BLaER1 treated with 17β-estradiol and CSF1 and Interleukin-3, amounts not matched to agents 10 nM and 100 nM (cell line): Measurements from ENCODE around the gene LPP.

Experiments
- H3K27ac ChIP-seq, 11 experiments: shearing (Covaris generic); formaldehyde crosslinking; 2 replicates each; pipeline ENCODE4 v1.8.1; 2022
- H3K27me3 ChIP-seq, 11 experiments: shearing (Covaris generic); formaldehyde crosslinking; 2 replicates each; pipeline ENCODE4 v1.8.1; 2022
- H3K36me3 ChIP-seq, 11 experiments: shearing (Covaris generic); formaldehyde crosslinking; 2 replicates each; pipeline ENCODE4 v1.8.1; 2022
- H3K4me1 ChIP-seq, 10 experiments: shearing (Covaris generic); formaldehyde crosslinking; 2 replicates each; pipeline ENCODE4 v1.8.1; 2022
- H3K4me2 ChIP-seq, 11 experiments: shearing (Covaris generic); formaldehyde crosslinking; 2 replicates each; pipeline ENCODE4 v1.8.1; 2022
- H3K4me3 ChIP-seq, 10 experiments: shearing (Covaris generic); formaldehyde crosslinking; 2 replicates each; pipeline ENCODE4 v1.8.1; 2022
- H3K9ac ChIP-seq, 11 experiments: shearing (Covaris generic); formaldehyde crosslinking; 2 replicates each; pipeline ENCODE4 v1.8.1; 2022
- H3K9me3 ChIP-seq, 11 experiments: shearing (Covaris generic); formaldehyde crosslinking; replicated peaks in 1 of 11; 2 replicates each; pipeline ENCODE4 v1.8.1; 2022
- H4K20me1 ChIP-seq, 11 experiments: shearing (Covaris generic); formaldehyde crosslinking; 2 replicates each; pipeline ENCODE4 v1.8.1; 2022
- Cebpa-rat ChIP-seq, 11 experiments: shearing (Covaris generic); IDR thresholded peaks; 2 replicates each; pipeline ENCODE4 v1.8.1; 2022

LPP gene

DNA sequence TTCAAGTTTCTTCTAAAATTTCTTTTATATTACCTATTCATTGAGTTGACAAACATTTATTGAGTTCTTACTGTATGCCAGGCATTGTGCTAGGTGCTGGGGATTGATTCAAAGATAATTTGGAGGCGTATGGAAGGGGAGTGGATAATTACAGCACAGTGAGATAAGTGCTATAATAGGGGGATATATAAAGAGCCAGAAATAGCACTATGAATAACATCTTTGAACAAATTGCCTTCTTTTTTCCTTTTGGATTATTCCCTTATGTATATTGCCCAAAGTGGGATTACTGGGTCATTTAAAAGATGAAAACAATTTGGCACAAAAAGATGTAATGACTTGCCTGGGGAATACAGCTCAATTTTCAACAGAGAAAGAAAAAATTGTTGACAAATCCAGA lies 64.6 kb downstream of the LPP start:
- Histone ChIP-seq H3K9ac (no peak overlapping the region), H3K36me3 (peaks cover 0 to 51% (median 21%) of the 10 kb centered on the region in 11 experiments; a peak in 15 of 22 replicates), H3K27me3 (no peaks in the 10 kb centered on the region), H3K9me3 (0 out of 22 replicates have a peak, but pooled peaks cover 0 to 4% (median 0%) of the 10 kb centered on the region in 11 experiments), H3K4me3 (no peak overlapping the region), H4K20me1 (peaks cover 0 to 53% (median 9%) of the 10 kb centered on the region in 11 experiments; a peak in 8 of 22 replicates), H3K4me2 (no peak overlapping the region), H3K4me1 (peaks cover 32 to 56% (median 38%) of the 10 kb centered on the region in 10 experiments), H3K27ac (no peak overlapping the region)
- TF ChIP-seq Cebpa-rat (IDR thresholded peaks at IDR 0.05): no peak

DNA sequence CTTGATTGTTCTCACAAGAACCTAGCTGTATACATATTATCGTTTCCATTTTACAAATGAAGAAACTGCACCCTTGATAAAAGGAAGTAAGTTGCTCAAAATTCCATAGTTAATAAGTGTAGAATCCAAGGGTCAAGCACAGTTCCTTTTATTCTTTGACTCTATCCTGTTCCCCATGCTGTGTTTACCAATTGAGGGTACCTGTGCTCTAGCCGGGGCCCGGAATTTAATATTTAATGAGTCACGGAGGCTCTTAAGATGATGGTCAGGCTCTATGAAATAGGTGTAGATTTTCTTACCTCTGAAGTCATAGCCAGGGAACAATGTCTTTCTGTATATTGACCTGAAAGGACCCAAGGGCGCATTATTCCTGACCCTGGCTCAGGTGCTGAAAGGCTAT lies 65.2 kb downstream of the LPP start:
- Histone ChIP-seq H3K4me3 (no peak overlapping the region), H4K20me1 (peaks cover 0 to 56% (median 9%) of the 10 kb centered on the region in 11 experiments; a peak in 8 of 22 replicates), H3K9ac (no peak overlapping the region), H3K36me3 (peaks cover 0 to 56% (median 25%) of the 10 kb centered on the region in 11 experiments; a peak in 16 of 22 replicates), H3K9me3 (peaks cover 0 to 4% (median 0%) of the 10 kb centered on the region in 11 experiments; a peak in 2 of 22 replicates), H3K27me3 (no peaks in the 10 kb centered on the region), H3K4me2 (no peak overlapping the region), H3K27ac (no peak overlapping the region), H3K4me1 (peaks cover 27 to 54% (median 33%) of the 10 kb centered on the region in 10 experiments)
- no peak for TF ChIP-seq Cebpa-rat (IDR thresholded peaks at IDR 0.05)

DNA sequence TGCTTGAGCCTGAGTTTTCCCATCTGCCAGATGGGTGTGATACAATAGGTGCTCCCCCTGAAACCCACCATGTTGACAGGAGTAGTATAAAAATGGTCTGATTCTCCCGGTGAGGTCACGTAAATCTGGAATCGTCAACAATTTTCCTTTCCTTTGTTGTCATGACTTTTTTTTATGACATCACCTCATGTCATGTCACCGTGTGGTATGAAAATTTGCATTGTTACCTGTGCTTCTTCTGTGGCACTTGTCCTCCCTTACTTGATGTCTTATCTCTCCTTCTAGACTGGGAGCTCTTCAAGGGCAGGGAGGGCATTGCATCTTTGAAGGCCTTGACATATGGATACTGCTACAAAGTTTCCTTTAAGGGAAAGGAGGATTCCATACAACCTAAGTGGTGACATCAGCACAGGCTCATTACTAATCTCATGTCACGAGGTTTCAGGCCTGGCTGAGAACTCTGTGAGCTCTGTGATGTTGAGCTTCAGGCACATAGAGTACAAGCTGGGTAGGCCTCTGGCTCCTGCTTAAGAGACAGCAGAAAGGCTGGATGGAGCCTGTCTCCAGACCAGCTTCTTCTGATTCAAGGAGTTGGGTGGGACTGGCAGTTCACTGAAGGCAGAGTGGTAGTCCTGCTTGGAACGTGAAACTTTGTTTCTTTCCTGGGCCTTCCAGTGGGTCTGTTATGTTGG lies 66.3 kb downstream of the LPP start:
- peaks cover 0 to 56% (median 9%) of the 10 kb centered on the region in 11 experiments; a peak in 8 of 22 replicates for H4K20me1 ChIP-seq
- H3K27me3 ChIP-seq: no peaks in the 10 kb centered on the region
- H3K4me3 ChIP-seq: no peak overlapping the region
- H3K27ac ChIP-seq: no peak overlapping the region
- peaks cover 2 to 67% (median 35%) of the 10 kb centered on the region in 11 experiments; a peak in 19 of 22 replicates for H3K36me3 ChIP-seq
- TF ChIP-seq Cebpa-rat (IDR thresholded peaks at IDR 0.05): no peak
- H3K9ac ChIP-seq: no peak overlapping the region
- H3K9me3 ChIP-seq: peaks cover 0 to 11% (median 0%) of the 10 kb centered on the region in 11 experiments; a peak in 3 of 22 replicates
- H3K4me2 ChIP-seq: no peak overlapping the region
- peaks cover 21 to 43% (median 22%) of the 10 kb centered on the region in 10 experiments for H3K4me1 ChIP-seq

DNA sequence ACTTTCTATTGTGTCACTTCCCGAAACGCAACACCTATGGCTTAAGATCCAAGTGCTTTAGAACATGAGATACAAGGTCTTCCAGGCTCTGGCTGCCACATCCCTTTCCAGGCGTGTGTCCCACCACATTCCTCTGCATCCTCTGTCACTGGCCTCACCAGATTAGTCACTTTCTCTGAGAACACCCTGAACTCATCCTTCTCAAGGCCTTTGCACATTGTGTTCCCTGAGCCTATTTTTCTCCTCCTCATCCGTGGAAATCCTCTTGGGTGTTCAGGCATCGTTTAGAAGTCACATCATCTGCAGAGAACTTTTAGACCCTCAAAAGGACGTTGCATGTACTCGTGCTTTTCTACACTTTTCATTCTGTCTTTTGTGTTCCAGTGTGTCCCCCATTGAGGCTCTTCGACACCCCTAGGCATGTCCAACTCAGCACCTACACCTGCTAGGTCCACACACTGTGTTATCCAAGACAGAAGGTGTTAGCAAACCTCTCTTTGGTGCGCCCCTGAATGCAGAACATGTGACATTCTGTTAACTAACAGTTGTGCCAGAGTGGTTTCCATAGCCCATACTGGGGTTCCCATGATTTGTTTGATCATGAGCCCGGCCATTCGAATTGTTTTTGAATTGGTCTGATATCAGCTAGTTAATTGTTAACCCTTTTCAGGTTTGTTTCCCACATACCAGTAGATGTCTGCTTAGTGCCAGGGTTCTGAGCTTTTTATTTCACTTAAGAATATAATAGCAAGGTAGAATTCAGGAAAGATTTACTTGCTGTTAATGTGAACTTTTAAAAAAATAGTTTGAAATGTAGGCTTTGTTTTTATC lies 67.2 kb downstream of the LPP start:
- peaks cover 11 to 76% (median 42%) of the 10 kb centered on the region in 11 experiments; a peak in 20 of 22 replicates for H3K36me3 ChIP-seq
- no peak overlapping the region for H3K27ac ChIP-seq
- peaks cover 20 to 34% (median 21%) of the 10 kb centered on the region in 10 experiments for H3K4me1 ChIP-seq
- H3K27me3 ChIP-seq: no peaks in the 10 kb centered on the region
- peaks cover 0 to 11% (median 0%) of the 10 kb centered on the region in 11 experiments; a peak in 4 of 22 replicates for H3K9me3 ChIP-seq
- TF ChIP-seq Cebpa-rat (IDR thresholded peaks at IDR 0.05): no peak
- peaks cover 0 to 60% (median 9%) of the 10 kb centered on the region in 11 experiments; a peak in 8 of 22 replicates for H4K20me1 ChIP-seq
- H3K9ac ChIP-seq: no peak overlapping the region
- no peak overlapping the region for H3K4me2 ChIP-seq
- no peak overlapping the region for H3K4me3 ChIP-seq

DNA sequence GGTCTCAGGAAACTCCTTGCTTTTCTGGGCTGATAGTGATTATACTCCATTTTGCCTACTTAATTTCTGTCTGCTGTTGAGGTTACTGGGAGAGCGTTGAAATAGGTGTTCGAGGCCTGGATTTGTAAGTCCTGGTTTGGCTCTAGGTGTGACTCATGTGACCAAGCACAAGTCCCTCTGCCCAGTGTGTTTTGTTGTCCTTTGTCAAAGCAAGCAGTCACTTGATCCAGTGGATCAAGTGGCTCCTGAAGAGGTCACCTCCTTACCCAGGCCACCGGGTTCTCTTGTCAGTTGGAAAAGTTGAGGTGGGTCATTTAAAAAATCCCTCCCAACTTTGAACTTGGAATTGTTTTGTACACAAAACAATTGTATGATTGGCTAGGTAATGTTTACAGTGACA lies 70.0 kb downstream of the LPP start:
- H3K27ac ChIP-seq: no peak overlapping the region
- H3K9me3 ChIP-seq: peaks cover 0 to 13% (median 0%) of the 10 kb centered on the region in 11 experiments; a peak in 5 of 22 replicates
- TF ChIP-seq Cebpa-rat (IDR thresholded peaks at IDR 0.05): no peak
- H4K20me1 ChIP-seq: peaks cover 0 to 45% (median 0%) of the 10 kb centered on the region in 11 experiments; a peak in 3 of 22 replicates
- H3K36me3 ChIP-seq: peaks cover 23 to 86% (median 55%) of the 10 kb centered on the region in 11 experiments; a peak in 21 of 22 replicates
- H3K4me2 ChIP-seq: no peak overlapping the region; a peak in 1 of 22 replicates
- H3K4me1 ChIP-seq: peaks cover 0 to 23% (median 7%) of the 10 kb centered on the region in 10 experiments; a peak in 15 of 20 replicates
- H3K27me3 ChIP-seq: no peaks in the 10 kb centered on the region
- no peak overlapping the region for H3K4me3 ChIP-seq
- H3K9ac ChIP-seq: no peak overlapping the region

DNA sequence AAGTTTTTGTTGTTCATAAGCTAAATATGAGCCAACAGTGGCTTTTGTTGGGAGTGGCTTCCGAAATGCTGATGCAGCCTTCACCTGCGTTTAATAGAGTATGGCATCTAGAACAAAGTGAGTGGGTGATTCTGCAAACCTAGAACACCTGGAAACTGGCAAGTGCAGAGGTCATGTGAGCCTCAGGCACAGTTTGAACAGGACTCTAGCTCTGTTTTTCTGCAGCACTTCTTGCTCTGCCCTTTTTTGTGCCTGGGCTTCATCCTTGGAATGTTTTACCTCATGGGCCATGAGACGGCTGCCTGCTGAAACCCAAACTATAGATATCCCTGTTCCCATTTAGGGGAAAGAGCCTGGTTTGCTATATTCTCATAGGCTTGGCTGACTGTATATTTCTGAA lies 73.5 kb downstream of the LPP start:
- Histone ChIP-seq H4K20me1 (peaks cover 0 to 41% (median 0%) of the 10 kb centered on the region in 11 experiments; a peak in 4 of 22 replicates), H3K4me3 (no peak overlapping the region), H3K9ac (no peak overlapping the region), H3K27me3 (no peaks in the 10 kb centered on the region), H3K9me3 (peaks cover 0 to 11% (median 0%) of the 10 kb centered on the region in 11 experiments; a peak in 5 of 22 replicates), H3K4me2 (no peak overlapping the region), H3K36me3 (peaks cover 15 to 88% (median 53%) of the 10 kb centered on the region in 11 experiments; a peak in 21 of 22 replicates), H3K4me1 (peaks cover 0 to 25% (median 11%) of the 10 kb centered on the region in 10 experiments; a peak in 15 of 20 replicates), H3K27ac (no peak overlapping the region)
- TF ChIP-seq Cebpa-rat (IDR thresholded peaks at IDR 0.05): no peak

DNA sequence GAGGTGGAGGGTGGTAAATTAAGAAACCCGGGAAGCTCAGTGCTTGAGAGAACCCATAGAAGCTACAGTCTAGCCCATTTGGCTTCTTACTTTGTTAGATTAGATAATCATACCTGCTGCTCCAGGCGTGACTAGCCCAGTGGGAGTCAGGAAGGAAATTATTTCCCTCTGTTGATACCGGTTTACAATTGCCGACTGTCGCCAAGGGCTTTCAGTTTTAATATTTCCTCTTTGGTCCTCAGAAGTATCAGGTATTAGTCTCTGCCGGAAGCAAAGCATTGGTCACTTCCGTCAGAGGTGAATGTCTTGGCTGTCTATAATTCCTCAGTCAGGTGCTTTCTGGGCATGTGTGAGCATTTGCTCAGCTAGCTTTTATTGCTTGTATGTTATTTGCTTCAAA lies 75.2 kb downstream of the LPP start:
- Histone ChIP-seq H3K9me3 (peaks cover 0 to 9% (median 0%) of the 10 kb centered on the region in 11 experiments; a peak in 5 of 22 replicates), H3K36me3 (peaks cover 15 to 89% (median 51%) of the 10 kb centered on the region in 11 experiments; a peak in 20 of 22 replicates), H4K20me1 (peaks cover 0 to 30% (median 0%) of the 10 kb centered on the region in 11 experiments; a peak in 4 of 22 replicates), H3K4me1 (peaks cover 0 to 21% (median 11%) of the 10 kb centered on the region in 10 experiments; a peak in 15 of 20 replicates), H3K4me3 (no peak overlapping the region), H3K27ac (no peak overlapping the region), H3K4me2 (peak overlapping the region in 8 of 11 experiments; percentile 17 to 44 (median 21); a peak in 12 of 22 replicates), H3K9ac (no peak overlapping the region), H3K27me3 (no peaks in the 10 kb centered on the region)
- TF ChIP-seq Cebpa-rat (IDR thresholded peaks at IDR 0.05): no peak

DNA sequence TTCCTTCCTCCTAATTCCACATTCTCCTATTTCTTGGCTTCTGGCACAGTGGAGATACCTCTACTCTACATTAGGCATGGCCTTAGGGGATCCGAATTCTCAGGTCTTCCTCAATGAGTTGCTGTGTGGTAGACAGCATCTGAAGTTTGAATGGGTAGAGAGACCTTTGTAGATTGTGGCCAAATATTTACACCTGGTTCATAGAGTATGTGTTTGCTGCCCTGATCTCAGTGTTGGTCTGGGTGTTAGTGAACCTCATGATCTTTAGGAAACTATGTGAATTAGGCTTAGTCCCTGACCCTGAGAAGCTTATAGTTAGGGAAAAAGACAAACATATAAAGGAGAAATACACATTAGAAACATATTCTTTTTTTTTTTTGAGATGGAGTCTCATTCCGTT lies 75.8 kb downstream of the LPP start:
- Histone ChIP-seq H3K4me1 (peaks cover 0 to 21% (median 11%) of the 10 kb centered on the region in 10 experiments; a peak in 15 of 20 replicates), H3K27ac (no peak overlapping the region), H3K4me3 (no peak overlapping the region), H3K36me3 (peaks cover 15 to 89% (median 46%) of the 10 kb centered on the region in 11 experiments; a peak in 20 of 22 replicates), H3K9me3 (peaks cover 0 to 9% (median 0%) of the 10 kb centered on the region in 11 experiments; a peak in 3 of 22 replicates), H3K9ac (no peak overlapping the region), H3K4me2 (no peak overlapping the region), H4K20me1 (peaks cover 0 to 25% (median 0%) of the 10 kb centered on the region in 11 experiments; a peak in 4 of 22 replicates), H3K27me3 (no peaks in the 10 kb centered on the region)
- no peak for TF ChIP-seq Cebpa-rat (IDR thresholded peaks at IDR 0.05)
